ENCODE measurements around the gene KRT80.

KRT80 gene

DNA sequence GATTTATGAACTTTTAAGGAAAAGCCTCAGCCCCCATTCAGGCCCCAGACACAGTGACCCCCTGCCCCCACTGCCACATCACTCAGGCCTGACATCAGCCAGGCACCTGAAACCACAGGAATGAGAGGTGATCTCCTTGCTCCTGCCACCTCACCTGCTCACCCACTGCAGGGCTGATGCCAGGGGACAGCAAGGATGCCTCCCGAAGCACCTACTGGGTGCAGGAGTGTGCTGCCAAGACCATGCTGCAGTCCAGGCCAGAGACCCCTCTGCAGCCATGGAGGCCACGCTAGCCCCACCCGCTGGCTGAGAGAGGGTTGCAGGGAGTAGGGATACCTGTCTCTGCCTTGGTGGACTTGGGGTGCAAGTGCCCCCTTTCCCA, 22.6 kb upstream of the KRT80 start:
- Histone ChIP-seq H2AFZ (ENCODE audit: low read depth) (no peak overlapping the region), H4K20me1 (ENCODE audit: insufficient read depth) (no peaks in the 10 kb centered on the region), H3K4me2 (no peak overlapping the region), H3K79me2 (ENCODE audit: insufficient read depth, low read depth) (no peaks in the 10 kb centered on the region), H3K36me3 (ENCODE audit: insufficient read depth) (no peaks in the 10 kb centered on the region), H3K4me3 (IDR thresholded peaks at IDR 0.05; ENCODE audit: insufficient read depth, low read depth, low read length) (no peak overlapping the region), H3K27ac (no peak overlapping the region), H3K9ac (no peak overlapping the region), H3K4me1 (ENCODE audit: low read depth, poor library complexity, severe bottlenecking) (peaks cover 6% of the 10 kb centered on the region), H3K27me3 (ENCODE audit: insufficient read depth, low read depth) (peaks cover 6% of the 10 kb centered on the region; the same call in 1 of the 2 replicates)
- TF ChIP-seq, protein P1, sequence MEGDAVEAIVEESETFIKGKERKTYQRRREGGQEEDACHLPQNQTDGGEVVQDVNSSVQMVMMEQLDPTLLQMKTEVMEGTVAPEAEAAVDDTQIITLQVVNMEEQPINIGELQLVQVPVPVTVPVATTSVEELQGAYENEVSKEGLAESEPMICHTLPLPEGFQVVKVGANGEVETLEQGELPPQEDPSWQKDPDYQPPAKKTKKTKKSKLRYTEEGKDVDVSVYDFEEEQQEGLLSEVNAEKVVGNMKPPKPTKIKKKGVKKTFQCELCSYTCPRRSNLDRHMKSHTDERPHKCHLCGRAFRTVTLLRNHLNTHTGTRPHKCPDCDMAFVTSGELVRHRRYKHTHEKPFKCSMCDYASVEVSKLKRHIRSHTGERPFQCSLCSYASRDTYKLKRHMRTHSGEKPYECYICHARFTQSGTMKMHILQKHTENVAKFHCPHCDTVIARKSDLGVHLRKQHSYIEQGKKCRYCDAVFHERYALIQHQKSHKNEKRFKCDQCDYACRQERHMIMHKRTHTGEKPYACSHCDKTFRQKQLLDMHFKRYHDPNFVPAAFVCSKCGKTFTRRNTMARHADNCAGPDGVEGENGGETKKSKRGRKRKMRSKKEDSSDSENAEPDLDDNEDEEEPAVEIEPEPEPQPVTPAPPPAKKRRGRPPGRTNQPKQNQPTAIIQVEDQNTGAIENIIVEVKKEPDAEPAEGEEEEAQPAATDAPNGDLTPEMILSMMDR (conservative IDR thresholded peaks at IDR 0.05; ENCODE audit: low read depth, low read length): no peak

DNA sequence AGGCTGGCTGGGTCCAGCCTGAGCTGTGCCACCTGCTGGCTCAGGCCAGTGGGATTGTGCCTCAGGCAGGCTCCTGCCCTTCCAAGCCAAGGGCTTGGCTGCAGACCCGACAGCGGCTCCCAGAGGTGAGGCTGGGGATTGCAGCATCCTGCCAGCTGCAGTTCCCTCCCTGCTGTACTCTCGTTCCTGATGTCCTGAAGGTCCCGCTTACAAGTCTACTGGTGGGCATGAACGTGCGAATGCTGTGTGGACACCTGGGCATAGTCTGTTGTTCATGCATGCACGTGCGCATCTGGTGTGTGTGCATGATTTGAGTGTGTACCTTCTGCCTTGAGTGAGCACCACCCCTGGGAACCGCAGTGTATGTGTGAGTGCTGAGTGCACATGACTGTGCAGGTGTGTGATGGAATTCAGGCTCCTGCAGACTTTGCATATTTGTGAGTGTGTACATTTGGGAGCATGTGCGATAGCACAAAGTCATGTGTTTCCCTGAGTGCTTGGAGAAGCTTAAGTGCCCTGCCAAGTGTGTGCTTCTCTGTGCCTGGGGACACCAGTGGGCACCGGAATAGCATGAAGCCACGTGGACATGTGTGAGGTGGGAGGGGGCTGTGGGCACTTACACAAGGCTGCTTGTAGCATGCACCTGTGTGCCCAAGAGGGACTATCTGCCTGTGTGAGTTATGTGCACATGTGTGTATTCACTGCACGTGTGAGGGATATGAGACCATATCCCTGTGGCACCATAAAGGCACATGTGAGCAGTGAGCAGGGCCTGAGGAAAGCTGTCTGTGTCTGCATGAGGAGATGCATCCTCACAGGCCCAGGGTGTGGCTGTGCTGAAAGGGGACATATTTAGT, 22.0 kb upstream of the KRT80 start:
- Histone ChIP-seq H3K4me1 (ENCODE audit: low read depth, poor library complexity, severe bottlenecking) (peaks cover 6% of the 10 kb centered on the region), H3K79me2 (ENCODE audit: insufficient read depth, low read depth) (no peaks in the 10 kb centered on the region), H3K4me2 (no peak overlapping the region), H3K27ac (no peak overlapping the region), H2AFZ (ENCODE audit: low read depth) (peak overlapping the region; percentile 36; the same call in 1 of the 2 replicates), H3K9ac (no peak overlapping the region), H3K27me3 (ENCODE audit: insufficient read depth, low read depth) (peaks cover 9% of the 10 kb centered on the region; the same call in 1 of the 2 replicates), H4K20me1 (ENCODE audit: insufficient read depth) (no peaks in the 10 kb centered on the region), H3K36me3 (ENCODE audit: insufficient read depth) (no peaks in the 10 kb centered on the region), H3K4me3 (IDR thresholded peaks at IDR 0.05; ENCODE audit: insufficient read depth, low read depth, low read length) (no peak overlapping the region)
- TF ChIP-seq, protein P1 (conservative IDR thresholded peaks at IDR 0.05; ENCODE audit: low read depth, low read length): peak; percentile 94

DNA sequence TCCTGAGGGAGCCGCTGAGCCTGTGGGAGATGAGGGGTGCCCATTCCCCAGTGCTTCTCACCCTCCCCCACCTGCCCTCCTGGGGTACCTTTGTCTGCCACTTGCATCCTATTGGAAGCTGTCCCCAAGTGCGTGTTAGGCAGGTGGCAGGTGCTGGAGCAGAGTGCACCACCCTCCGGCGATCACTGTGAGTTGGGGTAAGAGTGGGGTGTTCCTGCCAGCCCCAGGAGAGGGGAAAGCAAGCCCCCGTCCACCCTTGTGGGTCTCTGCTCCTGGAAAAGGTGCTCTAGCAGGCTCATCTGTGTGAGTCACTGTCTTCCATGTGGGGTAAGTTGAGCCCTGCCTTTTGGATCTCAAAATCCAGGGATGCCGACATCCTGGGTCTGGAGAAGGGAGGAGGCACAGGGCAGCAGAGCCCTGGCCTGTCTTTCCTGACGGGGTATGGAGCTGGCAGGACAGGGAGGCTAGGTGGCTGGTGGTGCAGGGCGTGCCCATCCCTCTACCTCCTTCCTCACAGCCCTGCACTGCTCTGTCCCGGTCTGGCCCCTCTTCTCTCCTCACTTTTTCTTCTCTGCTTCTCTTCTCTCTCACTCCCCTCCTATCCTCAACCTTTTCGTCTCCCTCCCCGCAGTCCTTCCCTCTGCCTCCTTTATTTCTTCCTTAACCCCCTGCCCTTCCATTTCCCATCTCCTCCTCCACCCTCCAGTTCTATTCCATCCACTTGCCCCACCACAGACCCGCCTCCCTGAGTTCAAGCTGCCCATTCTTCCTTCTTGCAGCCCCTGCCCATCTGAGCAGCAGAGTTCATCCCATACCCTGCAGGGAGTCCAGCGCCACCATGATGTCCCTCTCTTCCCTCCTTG, 21.1 kb upstream of the KRT80 start:
- H3K4me2 ChIP-seq: no peak overlapping the region
- no peaks in the 10 kb centered on the region for H4K20me1 ChIP-seq (ENCODE audit: insufficient read depth)
- H3K4me1 ChIP-seq (ENCODE audit: low read depth, poor library complexity, severe bottlenecking): peaks cover 6% of the 10 kb centered on the region
- no peak overlapping the region for H3K9ac ChIP-seq
- peaks cover 15% of the 10 kb centered on the region; the same call in 1 of the 2 replicates for H3K27me3 ChIP-seq (ENCODE audit: insufficient read depth, low read depth)
- H2AFZ ChIP-seq (ENCODE audit: low read depth): 0 out of 2 replicates have a peak overlapping the region, but pooled peaks have one; percentile 36
- no peak overlapping the region for H3K27ac ChIP-seq
- no peaks in the 10 kb centered on the region for H3K36me3 ChIP-seq (ENCODE audit: insufficient read depth)
- no peak overlapping the region for H3K4me3 ChIP-seq (IDR thresholded peaks at IDR 0.05; ENCODE audit: insufficient read depth, low read depth, low read length)
- TF ChIP-seq, protein P1 (conservative IDR thresholded peaks at IDR 0.05; ENCODE audit: low read depth, low read length): no peak
- no peaks in the 10 kb centered on the region for H3K79me2 ChIP-seq (ENCODE audit: insufficient read depth, low read depth)

DNA sequence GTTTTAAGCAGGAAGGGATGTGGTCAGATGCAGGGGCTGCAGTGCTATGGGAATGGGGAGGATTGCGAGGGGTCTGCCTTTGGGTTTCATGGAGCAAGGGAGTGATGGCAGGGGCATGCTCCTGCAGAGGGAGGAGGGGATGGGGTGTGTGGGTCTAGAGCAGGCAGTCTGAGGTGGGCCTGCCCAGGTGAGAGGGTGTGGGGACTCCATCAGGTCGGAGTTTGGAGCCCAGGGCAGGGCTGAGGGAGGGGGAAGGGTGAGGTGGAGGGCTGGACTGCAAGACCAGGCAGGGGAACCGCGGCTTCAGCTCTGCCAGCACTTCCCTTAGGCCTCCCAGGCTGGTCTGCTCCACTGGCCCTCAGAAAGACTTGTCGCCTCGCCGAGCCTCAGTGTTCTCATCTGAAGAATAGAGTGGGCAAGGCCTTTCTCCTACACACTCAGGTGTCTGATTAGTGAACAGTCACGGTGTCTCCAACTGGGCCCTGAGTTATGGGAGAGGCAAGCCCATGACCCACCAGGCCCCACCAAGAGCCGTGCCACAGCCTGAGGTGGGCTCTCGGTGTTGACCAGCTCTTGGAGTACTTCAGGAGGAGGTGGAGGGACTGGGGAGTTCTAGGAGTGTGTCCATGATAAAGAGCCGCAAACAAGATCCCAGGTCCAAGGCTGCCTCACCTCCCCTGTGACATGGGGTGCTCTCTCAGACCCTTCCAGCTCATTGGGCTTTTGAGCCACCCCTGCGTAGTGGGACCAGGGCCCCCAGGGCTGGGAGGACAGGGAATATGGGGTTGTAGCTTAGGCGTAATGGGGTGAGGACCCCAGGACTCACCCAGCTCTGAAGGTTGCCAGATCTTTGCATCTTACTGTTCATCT, 20.1 kb upstream of the KRT80 start:
- Histone ChIP-seq H4K20me1 (ENCODE audit: insufficient read depth) (no peaks in the 10 kb centered on the region), H3K27ac (no peak overlapping the region), H3K4me2 (no peak overlapping the region), H3K36me3 (ENCODE audit: insufficient read depth) (no peaks in the 10 kb centered on the region), H3K9ac (no peak overlapping the region), H3K79me2 (ENCODE audit: insufficient read depth, low read depth) (no peaks in the 10 kb centered on the region), H3K4me3 (IDR thresholded peaks at IDR 0.05; ENCODE audit: insufficient read depth, low read depth, low read length) (no peak overlapping the region), H3K27me3 (ENCODE audit: insufficient read depth, low read depth) (peaks cover 16% of the 10 kb centered on the region; the same call in 1 of the 2 replicates), H2AFZ (ENCODE audit: low read depth) (no peak overlapping the region), H3K4me1 (ENCODE audit: low read depth, poor library complexity, severe bottlenecking) (peaks cover 6% of the 10 kb centered on the region)
- TF ChIP-seq, protein P1 (conservative IDR thresholded peaks at IDR 0.05; ENCODE audit: low read depth, low read length): no peak

Data from KMS-11 (cell line).